AG10803 (cell line): Measurements from ENCODE around the gene CD53.

ENCODE experiments used
- DNase-seq: peaks from one replicate; pipeline ENCODE4 v3.0.0; 2010; ENCODE audit warnings: low read depth
- H3K4me3 ChIP-seq: 2 replicates; pipeline ENCODE4 v1.5.1; 2011; ENCODE audit warnings: mild to moderate bottlenecking, low read length, control low read depth
- CTCF ChIP-seq: conservative IDR thresholded peaks from 2 replicates; pipeline ENCODE4 v1.5.1; 2011; ENCODE audit warnings: mild to moderate bottlenecking, low read length, control low read depth, inconsistent platforms

Gene CD53

GRCh38 chr1:110902820-110903463 is 30.0 kb downstream of the CD53 start:
- H3K4me3 ChIP-seq = no peak overlapping the region
- no peak for DNase-seq
- no peak for TF ChIP-seq CTCF

- no peak overlapping the region for H3K4me3 ChIP-seq
- no peak for DNase-seq
- TF ChIP-seq CTCF = no peak
Observed at GRCh38 chr1:110903853-110904500, 31.0 kb downstream of the CD53 start.

GRCh38 chr1:110912784-110913183 is 39.8 kb downstream of the CD53 start:
- DNase-seq = no peak
- H3K4me3 ChIP-seq = no peak overlapping the region
- TF ChIP-seq CTCF = no peak

- no peak overlapping the region for H3K4me3 ChIP-seq
- no peak for DNase-seq
- TF ChIP-seq CTCF = no peak
Observed at GRCh38 chr1:110914676-110915075, 41.7 kb downstream of the CD53 start.

- H3K4me3 ChIP-seq = no peak overlapping the region
- DNase-seq = no peak
- no peak for TF ChIP-seq CTCF
Observed at GRCh38 chr1:110915804-110916203, 42.9 kb downstream of the CD53 start.

- H3K4me3 ChIP-seq = no peak overlapping the region
- no peak for TF ChIP-seq CTCF
- DNase-seq = no peak
Observed at GRCh38 chr1:110916274-110916668, 43.3 kb downstream of the CD53 start.

GRCh38 chr1:110916669-110917306 is 43.8 kb downstream of the CD53 start:
- TF ChIP-seq CTCF = no peak
- DNase-seq = peak; percentile 28
- peak overlapping the region; percentile 10; the same call in 1 of the 2 replicates for H3K4me3 ChIP-seq
